NCI-H345 treated with DMSO at 0.1 percent for 48 hours (cell line): ENCODE measurements around the gene FLNC.

Source experiments
- DNase-seq: peaks from one replicate; lab custom pipeline; 2025; ENCODE audit not compliant: unreplicated experiment; lab: John Stamatoyannopoulos, UW

Gene FLNC

DNA sequence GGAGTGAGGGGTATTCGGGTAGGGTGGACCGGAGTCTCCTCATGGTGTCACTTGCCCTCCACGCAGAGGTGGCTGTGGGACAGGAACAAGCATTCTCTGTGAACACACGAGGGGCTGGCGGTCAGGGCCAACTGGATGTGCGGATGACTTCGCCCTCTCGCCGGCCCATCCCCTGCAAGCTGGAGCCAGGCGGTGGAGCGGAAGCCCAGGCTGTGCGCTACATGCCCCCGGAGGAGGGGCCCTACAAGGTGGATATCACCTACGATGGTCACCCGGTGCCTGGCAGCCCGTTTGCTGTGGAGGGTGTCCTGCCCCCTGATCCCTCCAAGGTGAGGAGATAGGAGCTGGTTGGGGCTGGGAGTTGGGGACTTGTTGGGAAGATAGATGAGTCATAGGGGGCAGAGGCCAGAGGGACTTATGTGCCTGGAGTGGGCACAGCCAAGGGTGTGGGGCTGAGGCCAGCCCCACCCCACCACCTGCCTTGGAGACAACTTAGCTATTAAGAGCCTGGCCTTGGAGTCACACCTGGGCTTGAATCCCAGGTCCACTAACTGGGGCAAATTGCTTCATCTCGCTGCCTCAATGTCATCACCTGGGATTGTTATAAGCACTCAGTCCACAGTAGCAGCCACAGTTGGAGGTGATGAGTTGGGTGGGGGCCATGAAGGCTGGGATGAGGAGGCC is 13.9 kb downstream of the FLNC start:
- DNase-seq = no peak

DNA sequence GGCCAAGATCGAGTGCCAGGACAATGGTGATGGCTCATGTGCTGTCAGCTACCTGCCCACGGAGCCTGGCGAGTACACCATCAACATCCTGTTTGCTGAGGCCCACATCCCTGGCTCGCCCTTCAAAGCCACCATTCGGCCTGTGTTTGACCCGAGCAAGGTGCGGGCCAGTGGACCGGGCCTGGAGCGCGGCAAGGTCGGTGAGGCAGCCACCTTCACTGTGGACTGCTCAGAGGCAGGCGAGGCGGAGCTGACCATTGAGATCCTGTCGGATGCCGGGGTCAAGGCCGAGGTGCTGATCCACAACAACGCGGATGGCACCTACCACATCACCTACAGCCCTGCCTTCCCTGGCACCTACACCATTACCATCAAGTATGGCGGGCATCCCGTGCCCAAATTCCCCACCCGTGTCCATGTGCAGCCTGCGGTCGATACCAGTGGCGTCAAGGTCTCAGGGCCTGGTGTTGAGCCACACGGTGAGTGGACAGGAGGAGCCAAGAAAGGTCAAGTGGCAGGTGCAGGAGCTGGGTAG is 14.6 kb downstream of the FLNC start:
- DNase-seq = no peak

DNA sequence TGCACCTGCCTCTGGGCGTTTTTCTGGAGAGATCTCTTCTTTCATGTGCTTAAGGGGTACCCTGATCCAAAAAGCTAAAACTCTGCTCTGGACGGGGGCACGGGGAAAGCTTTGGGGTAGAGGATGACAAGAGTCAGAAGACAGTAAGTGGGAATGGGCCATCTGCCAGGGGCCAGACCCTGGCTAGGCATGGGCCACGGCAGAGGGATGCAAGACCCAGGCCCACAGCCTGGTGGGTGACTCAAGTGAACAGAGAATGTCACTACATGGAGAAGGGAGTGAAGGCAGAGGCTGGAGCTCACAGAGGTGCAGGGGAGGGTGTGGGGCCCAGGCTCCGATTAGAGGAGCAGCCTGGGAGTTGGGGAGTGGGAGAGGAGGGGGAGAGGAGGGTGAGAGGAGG is 15.3 kb downstream of the FLNC start:
- no peak for DNase-seq

DNA sequence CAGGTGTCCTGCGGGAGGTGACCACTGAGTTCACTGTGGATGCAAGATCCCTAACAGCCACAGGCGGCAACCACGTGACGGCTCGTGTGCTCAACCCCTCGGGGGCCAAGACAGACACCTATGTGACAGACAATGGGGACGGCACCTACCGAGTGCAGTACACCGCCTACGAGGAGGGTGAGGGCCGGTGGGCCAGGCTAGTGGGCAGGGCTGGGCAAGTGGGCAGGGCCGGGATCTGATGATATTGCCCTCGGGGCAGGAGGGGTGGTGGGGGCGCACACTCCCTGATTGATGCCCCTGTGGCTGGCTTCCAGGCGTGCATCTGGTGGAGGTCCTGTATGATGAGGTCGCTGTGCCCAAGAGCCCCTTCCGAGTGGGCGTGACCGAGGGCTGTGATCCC is 15.8 kb downstream of the FLNC start:
- DNase-seq = no peak

DNA sequence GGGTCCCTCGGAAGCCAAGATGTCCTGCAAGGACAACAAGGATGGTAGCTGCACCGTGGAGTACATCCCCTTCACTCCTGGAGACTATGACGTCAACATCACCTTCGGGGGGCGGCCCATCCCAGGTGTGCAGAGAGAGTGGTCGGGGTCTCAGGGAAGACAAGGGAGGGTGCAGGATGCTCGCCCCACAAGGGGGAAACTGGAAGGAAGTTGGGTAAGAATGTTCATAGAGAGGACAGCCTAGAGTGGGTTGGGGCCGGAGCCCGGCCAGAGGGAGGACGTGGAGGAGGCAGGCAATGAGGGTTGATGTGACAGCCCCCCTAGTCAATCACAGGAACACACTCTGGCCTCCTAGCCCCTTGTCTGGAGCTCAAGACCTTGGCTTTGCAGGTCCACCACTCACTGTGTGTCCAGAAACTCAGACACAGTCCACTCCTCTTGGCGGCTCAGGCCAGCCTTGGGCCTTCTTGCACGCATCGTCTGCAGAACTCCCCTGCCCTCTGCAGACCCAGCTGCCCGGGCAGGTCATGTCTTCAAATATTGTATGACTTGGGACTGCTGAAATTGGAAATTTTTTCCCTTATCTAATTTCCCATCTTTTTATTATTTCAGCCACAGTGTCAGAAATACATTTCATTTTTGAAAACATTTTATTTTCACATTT is 16.7 kb downstream of the FLNC start:
- DNase-seq = no peak

DNA sequence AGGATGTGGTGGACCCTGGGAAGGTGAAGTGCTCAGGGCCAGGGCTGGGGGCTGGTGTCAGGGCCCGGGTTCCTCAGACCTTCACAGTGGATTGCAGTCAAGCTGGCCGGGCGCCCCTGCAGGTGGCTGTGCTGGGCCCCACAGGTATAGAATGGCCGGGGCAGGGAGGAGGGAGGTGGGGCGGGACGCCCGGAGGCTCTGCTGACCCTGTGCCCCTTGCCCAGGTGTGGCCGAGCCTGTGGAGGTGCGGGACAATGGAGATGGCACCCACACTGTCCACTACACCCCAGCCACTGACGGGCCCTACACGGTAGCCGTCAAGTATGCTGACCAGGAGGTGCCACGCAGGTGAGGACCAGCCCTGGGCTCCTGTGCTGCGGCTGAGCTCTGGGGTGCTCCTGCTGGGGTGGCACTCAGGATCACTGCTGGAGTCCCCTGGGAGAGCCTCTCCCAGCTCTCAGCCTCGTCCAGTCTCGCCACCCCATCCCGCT is 17.6 kb downstream of the FLNC start:
- no peak for DNase-seq

DNA sequence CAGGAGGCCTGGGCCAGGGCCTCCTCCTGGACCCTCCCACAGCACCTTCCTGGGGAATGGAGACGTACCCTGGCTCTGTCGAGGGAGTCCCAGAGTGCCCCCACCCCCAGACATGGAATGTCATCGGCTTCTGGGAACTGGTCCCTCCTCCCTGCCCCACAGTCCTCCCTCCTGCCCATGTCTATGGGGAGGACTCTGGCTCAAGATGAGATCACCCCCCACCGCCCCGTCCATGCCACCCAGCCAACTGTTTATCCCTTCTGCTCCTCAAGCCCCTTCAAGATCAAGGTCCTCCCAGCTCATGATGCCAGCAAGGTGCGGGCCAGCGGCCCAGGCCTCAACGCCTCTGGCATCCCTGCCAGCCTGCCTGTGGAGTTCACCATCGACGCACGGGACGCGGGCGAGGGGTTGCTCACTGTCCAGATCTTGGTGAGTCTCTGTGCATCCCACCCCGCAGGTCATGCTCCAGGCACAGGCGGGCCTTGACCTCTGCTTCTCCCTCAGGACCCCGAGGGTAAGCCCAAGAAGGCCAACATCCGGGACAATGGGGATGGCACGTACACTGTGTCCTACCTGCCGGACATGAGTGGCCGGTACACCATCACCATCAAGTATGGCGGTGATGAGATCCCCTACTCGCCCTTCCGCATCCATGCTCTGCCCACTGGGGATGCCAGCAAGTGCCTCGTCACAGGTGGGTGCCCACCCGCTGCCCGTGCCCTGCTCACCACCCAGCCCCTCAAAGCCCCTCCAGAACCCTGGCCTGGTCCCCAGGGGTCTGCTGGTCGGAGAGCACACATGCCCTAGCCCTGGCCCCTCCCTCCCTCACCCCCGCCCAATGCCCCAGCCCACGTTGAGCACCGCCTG is 18.3 kb downstream of the FLNC start:
- no peak for DNase-seq

DNA sequence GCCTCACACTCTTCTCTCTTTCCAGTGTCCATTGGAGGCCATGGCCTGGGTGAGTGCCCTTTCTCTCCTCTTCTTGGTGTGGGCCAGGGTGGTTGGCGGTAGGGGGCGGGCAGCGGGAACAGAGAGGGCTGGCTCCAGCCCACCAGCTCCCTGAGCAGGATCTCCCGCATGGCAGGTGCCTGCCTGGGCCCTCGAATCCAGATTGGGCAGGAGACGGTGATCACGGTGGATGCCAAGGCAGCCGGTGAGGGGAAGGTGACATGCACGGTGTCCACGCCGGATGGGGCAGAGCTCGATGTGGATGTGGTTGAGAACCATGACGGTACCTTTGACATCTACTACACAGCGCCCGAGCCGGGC is 18.9 kb downstream of the FLNC start:
- DNase-seq = no peak

DNA sequence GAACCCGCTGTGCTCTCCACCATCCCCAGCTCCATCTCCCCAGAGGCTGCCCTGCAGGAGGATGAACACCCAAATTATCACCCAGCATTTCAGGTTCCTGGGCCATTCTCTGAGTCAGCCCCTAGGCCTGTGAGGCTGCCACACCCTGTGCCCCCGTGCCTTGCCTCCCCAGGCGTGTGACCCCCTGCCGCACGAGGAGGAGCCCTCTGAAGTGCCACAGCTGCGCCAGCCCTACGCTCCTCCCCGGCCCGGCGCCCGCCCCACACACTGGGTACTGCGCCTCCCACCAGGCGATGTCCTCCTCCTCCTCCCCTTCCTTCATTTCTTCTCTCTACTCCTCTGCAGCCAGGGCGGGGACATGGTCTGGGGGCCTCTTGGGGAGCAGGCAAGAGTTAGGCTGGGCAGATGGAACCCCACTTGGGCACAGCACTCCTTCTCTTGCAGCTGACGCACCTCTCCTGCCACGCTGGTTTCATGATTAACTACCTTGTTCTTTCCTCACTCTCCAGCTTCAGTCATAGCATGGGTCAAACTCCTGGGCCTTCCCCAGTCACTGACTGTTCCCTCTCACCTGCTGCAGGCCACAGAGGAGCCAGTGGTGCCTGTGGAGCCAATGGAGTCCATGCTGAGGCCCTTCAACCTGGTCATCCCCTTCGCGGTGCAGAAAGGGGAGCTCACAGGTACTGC is 19.7 kb downstream of the FLNC start:
- DNase-seq = no peak

DNA sequence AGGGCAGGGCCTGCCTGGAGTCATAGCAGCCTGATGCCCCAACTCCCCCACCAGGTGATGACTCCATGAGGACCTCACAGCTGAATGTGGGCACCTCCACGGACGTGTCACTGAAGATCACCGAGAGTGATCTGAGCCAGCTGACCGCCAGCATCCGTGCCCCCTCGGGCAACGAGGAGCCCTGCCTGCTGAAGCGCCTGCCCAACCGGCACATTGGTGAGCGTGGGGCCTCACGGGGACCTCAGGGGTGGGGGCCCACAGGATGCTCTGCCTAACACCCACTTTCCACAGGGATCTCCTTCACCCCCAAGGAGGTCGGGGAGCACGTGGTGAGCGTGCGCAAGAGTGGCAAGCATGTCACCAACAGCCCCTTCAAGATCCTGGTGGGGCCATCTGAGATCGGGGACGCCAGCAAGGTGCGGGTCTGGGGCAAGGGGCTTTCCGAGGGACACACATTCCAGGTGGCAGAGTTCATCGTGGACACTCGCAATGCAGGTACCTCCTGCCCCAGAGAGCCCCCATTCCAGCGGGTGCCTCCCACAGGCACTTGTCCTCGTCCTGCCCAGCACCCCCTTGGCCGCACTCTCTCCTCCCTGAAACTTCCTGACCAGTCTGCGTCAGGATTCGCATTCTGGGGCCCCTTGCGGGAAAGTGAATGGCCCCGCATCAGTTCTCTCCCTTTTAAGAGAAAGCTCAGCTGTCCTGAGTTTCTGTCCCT is 22.5 kb downstream of the FLNC start:
- DNase-seq = no peak

DNA sequence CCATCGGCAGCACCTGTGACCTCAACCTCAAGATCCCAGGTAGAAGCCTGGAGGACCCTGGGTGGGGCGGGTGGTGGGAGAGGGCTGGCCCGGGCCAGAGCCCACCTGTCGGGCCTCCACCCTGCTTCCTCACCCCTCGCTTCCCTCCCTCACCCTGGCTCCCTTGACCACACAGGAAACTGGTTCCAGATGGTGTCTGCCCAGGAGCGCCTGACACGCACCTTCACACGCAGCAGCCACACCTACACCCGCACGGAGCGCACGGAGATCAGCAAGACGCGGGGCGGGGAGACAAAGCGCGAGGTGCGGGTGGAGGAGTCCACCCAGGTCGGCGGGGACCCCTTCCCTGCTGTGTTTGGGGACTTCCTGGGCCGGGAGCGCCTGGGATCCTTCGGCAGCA is 23.6 kb downstream of the FLNC start:
- no peak for DNase-seq

DNA sequence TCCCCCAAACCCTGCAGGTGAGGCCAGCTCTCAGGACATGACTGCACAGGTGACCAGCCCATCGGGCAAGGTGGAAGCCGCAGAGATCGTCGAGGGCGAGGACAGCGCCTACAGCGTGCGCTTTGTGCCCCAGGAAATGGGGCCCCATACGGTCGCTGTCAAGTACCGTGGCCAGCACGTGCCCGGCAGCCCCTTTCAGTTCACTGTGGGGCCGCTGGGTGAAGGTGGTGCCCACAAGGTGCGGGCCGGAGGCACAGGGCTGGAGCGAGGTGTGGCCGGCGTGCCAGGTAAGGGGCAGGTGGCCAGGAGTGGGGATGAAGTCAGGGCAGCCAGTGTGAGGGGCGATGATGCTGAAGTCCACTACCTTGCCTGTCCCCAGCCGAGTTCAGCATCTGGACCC is 24.2 kb downstream of the FLNC start:
- DNase-seq = no peak

DNA sequence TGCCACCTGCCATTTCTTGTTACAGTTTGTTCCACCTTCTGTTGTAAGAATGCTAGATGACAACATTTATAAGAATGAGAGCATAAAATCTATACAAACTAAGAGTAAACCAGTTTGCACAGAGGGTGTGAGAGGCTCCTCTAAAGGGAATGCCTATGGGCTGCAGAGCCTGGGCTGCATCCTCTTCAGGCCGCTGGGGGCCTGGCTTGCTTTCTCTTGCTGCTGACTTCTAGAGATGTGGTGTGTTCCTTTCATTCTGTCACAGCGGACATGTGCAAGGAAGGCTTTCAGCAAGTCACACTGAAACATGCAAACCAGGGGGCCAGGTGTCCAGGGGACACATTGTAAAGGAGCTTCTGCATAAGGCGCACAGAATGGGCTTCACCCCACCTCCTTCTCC is 25.4 kb downstream of the FLNC start:
- no peak for DNase-seq

DNA sequence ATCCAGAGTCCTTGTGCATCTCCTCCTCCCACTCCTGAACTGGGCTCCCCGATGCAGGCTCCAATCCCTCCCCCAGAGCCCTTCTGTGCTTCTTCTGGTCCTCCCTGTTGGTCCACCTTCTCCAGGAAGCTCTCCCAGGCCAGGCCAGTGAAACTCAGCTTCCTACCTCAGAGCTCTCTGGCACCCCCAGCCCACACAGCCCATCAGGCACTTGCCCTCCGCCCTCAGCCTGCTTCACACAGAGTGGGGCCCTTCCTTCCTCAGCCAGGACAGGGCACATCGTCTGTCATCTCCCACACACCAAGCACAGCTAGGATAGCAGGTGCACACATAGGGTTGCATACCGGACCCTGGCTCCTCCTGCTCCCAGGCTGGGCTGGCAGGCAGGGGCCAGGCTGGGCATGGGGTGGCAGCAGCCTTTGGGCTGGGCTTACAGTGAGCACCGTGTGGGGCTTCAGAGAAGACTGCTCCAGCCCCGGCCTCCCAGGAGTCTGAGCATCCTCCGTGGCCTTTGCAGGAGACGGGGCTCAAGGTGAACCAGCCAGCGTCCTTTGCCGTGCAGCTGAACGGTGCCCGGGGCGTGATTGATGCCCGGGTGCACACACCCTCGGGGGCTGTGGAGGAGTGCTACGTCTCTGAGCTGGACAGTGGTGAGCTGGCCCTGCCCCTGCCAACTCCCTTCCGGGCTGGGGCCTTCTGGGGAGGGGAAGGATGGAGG is 26.0 kb downstream of the FLNC start:
- no peak for DNase-seq

DNA sequence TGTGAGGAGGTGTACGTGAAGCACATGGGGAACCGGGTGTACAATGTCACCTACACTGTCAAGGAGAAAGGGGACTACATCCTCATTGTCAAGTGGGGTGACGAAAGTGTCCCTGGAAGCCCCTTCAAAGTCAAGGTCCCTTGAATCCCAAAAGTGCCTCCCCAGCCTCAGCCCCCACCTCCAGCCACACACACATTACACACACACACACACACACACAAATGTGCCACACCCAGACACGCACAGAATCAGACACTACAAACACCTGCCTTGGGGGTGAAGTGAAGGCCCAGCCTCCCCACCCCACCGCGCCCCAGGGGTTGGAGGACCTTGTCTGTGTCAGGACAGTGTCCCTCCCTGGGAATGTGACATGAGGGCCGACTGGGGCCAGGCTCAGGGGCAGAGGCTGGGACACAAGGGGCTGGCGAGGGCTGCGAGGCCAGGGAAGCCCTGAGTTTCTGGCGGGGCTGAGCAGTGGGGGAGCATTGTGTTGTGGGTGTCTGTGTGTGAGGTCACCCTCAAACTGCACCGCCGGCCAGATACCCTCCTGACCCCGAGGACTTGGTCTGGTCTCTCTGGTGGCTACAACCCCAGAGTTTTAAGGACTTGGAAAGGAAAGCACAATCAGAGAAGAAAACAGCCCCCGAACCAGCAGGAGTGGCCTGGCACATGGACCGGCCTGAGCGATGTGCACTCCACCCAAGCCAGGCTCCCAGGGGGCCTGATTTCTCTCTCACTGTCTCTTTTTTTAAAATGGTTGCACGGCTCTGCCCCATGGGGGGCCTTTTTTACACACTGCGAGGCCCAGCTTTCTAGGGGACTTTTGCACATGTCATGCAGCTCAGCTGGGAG is 28.4 kb downstream of the FLNC start:
- no peak for DNase-seq

DNA sequence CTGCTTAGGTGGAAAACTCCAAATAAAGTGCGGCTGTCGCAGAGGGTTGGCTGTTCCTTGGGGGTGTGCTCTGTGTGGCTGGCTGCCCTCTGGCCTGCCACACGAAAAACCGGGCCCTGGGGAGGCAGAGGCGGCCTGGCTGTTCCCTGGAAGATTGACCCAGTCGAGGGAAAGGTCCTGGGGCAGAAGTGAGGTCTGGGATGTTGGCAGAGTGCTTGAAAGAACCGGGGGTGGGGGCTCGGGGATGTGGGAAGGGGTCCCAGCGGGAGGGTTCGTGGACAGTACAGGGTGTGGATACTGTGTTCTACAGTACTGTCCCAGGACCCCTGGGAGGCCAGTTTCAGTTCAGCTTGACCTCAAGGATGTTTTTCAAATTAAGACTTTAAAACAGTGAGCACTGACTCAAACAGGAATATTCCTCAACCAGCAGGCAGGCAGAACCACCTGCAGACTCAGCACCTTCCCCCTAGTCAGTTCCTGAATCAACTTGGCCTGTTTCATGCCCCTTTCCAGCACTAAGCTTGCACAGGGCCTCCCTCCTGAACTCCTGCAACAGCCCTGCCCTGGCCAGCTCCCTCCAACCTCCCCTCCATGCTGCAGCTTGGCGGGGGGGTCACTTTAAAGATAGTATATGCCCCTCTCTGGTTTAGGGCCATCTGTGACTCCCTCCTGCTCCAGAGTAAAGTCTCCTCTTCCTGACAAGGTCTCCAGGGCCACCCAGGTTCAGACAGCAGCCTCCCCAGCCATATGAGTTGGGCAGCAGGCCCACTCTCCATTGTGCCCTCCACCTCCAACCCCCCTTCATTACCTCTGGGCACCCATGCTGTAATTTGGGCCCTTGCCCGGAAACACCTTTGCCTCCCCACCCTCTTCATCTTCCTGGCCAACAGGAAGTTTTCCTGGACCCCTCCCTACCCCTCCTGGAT is 29.3 kb downstream of the FLNC start:
- DNase-seq = no peak

DNA sequence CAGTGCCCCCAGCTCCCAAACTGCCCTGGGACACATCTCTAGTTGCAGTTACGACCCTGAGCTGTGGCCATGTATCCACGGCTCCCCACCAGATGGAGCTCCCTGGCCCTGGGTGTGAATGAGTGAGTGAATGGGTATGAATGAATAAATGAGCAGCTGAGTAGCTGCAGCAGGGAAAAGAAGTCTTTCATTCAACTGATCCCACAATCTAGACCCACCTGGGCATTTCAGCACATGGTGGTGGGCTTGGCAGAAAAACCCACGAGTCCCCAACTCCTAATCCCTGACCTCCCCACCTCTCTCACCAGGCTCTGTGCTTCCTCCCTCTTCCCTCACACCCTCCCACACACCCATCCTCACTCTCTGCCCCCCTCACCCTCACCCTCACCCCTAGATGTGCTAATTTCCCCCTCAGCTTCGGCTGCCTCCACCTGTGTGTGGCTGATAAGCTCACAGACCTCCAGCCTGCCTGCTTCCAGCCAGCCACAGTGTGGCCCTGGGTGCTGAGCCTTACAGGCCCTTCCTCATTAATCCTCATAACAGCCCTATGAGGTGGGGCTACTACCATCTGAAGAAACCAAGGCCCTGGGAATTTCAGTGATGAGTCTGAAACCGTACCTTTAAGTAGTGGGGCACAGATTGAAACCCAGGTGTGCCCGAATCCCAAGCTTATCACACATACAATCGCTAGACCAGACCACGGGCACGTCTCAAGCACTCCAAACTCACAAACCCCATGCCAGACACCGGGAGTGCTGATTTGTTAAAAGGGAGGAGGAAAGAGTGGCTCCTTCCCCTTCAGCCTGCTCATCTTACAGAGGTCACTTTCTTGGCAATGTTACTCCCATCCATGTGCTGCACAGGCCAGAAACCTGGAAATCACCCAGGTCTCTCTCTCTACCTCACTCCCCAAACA is 30.2 kb downstream of the FLNC start:
- no peak for DNase-seq
